MM.1S (cell line): Measurements from ENCODE around the gene TWF2.

Experiments used
- EZH2phosphoT487 ChIP-seq: fragments of 300-600 bp; sonication (generic); IDR thresholded peaks from 2 replicates; pipeline ENCODE4 v1.6.1; 2018; ENCODE audit warnings: antibody characterized with exemption, low read length
- TF ChIP-seq, protein P1 (sequence below): fragments of 300-600 bp; sonication (generic); IDR thresholded peaks from 2 replicates; pipeline ENCODE4 v1.5.1; 2016; ENCODE audit warnings: antibody characterized with exemption, low read length, mixed read lengths

DNA sequence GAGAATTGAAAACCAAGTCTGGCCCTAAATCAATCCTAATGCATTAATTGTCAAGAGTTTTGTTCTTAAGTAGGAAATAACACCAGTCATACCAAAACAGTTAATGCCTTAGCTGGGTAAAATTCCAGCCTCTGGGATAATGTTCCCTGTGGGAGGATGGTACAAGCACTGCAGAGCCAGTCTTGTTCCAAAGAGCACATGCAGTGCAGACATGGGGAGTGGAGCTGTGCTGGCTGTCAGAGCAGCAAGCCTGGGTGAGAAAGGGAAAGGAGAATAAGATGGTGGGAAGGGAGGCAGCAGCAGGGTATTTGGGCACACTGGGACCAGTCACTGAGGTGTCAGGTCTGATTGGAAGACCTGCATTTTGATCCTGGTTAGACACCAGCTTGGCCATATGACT, 28.9 kb downstream of the TWF2 start:
- TF ChIP-seq, protein P1, sequence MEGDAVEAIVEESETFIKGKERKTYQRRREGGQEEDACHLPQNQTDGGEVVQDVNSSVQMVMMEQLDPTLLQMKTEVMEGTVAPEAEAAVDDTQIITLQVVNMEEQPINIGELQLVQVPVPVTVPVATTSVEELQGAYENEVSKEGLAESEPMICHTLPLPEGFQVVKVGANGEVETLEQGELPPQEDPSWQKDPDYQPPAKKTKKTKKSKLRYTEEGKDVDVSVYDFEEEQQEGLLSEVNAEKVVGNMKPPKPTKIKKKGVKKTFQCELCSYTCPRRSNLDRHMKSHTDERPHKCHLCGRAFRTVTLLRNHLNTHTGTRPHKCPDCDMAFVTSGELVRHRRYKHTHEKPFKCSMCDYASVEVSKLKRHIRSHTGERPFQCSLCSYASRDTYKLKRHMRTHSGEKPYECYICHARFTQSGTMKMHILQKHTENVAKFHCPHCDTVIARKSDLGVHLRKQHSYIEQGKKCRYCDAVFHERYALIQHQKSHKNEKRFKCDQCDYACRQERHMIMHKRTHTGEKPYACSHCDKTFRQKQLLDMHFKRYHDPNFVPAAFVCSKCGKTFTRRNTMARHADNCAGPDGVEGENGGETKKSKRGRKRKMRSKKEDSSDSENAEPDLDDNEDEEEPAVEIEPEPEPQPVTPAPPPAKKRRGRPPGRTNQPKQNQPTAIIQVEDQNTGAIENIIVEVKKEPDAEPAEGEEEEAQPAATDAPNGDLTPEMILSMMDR: no peak
- no peak for TF ChIP-seq EZH2phosphoT487
